22Rv1 (cell line): ENCODE measurements around the gene EIF5A.

ENCODE experiments used
- ZFX ChIP-seq: fragments of 450-650 bp; IDR thresholded peaks from 2 replicates; pipeline ENCODE4 v1.6.1; 2017; ENCODE audit warnings: antibody characterized with exemption, borderline replicate concordance
- TF ChIP-seq, protein P1 (sequence below): fragments of 450-650 bp; IDR thresholded peaks from 2 replicates; pipeline ENCODE4 v1.5.1; 2017; ENCODE audit warnings: mild to moderate bottlenecking

DNA sequence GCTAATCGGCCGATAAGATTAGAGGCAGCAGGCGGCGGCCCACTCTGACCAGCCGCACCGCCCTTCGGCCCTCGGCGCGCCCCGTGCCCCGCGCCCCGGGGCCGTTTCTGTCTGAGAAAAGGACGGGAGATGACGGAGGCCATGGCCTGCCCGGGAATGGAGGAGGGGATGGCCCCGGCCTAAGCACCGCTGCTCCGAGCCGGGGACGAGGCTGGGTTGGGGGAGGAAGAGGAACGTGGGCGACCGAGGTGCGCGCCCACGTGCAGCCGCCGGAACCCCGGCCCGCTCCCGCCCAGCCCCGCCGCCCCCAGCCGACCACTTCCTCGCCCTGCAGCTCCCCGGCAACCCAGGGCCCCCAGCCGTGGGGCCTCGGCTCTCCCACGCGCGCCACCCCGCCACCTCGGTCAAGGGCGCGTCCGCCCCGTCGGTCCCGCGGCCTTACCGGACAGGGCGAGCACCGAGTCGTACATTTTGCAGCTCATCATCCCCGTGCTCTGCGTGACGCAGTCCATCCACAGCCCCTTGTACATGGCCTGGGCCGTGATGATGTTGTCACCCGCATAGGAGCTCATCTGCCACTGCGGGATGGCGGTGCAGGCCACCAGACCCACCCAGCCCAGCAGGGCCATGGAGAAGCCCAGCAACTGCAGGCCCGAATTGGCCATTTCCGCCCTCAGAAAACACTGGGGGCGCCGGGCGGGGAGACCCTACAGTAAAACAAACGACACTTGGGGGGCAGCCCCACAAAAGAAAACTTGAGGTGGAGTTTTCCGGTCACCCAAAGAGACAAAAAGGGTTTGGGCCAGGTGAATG is 45.8 kb upstream of the EIF5A start:
- TF ChIP-seq, protein P1, sequence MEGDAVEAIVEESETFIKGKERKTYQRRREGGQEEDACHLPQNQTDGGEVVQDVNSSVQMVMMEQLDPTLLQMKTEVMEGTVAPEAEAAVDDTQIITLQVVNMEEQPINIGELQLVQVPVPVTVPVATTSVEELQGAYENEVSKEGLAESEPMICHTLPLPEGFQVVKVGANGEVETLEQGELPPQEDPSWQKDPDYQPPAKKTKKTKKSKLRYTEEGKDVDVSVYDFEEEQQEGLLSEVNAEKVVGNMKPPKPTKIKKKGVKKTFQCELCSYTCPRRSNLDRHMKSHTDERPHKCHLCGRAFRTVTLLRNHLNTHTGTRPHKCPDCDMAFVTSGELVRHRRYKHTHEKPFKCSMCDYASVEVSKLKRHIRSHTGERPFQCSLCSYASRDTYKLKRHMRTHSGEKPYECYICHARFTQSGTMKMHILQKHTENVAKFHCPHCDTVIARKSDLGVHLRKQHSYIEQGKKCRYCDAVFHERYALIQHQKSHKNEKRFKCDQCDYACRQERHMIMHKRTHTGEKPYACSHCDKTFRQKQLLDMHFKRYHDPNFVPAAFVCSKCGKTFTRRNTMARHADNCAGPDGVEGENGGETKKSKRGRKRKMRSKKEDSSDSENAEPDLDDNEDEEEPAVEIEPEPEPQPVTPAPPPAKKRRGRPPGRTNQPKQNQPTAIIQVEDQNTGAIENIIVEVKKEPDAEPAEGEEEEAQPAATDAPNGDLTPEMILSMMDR, result no peak
- no peak for TF ChIP-seq ZFX
